K562 (cell line): Measurements from ENCODE around the gene CNOT1. TPM values are rescaled to one million over a fixed set of nuclear protein-coding genes. Genes with fewer than 3 reads are reported as not detected.

ENCODE experiments used
- ATAC-seq: fragments of 200-7000 bp; cut with Tn5 transposase; 3 replicates; pipeline ENCODE4 v1.9.1; 2020; ENCODE audit warnings: moderate library complexity
- BruUV-seq: library from RNA; stranded (reverse); fragments of 400-500 nt; replicated peaks from 2 replicates; lab custom pipeline; 2021; lab: Mats Ljungman, UMichigan
- CTCF ChIA-PET: fragments of 300-600 bp; formaldehyde crosslinking; extraction: SDS; loops from one replicate; lab custom pipeline; 2021; ENCODE audit warnings: low intra/inter-chr PET ratio; lab: Yijun Ruan, JAX
- POLR2A ChIA-PET: fragments of 300-600, 350-650 bp; sonication (Branson Sonifier 250); formaldehyde crosslinking; extraction: SDS; loops from one replicate; lab custom pipeline; 2021; ENCODE audit warnings: antibody characterized with exemption, inconsistent platforms; lab: Yijun Ruan, JAX
- DNase-seq, 4 experiments: peaks; one replicate each; pipeline versions ENCODE4 v3.0.0 to v3.0.0-alpha.2; 2011 to 2018; ENCODE audit warnings: low spot score in 3 of 4, mixed read lengths in 3 of 4; ENCODE audit errors: extremely low read depth in 1 of 4
- FAIRE-seq: peaks from 2 replicates; lab custom pipeline; 2011; peaks lifted over from hg19 to GRCh38; lab: Jason Lieb, UNC
- H2AFZ ChIP-seq: 2 replicates; pipeline ENCODE4 v1.6.0; 2011; ENCODE audit warnings: low read depth, low read length, control low read depth, inconsistent platforms
- H3K27ac ChIP-seq: fragments of 200-600 bp; 3 replicates; pipeline ENCODE4 v1.8.0; 2011; ENCODE audit warnings: low read depth, mild to moderate bottlenecking, control low read depth, inconsistent platforms, low read length, moderate library complexity, mixed read lengths; ENCODE audit errors: extremely low read depth
- H3K27me3 ChIP-seq, 2 experiments: fragments of 300-600 bp in 1 of 2; 2 replicates in 1 of 2; 3 replicates in 1 of 2; pipeline versions ENCODE4 v1.6.0 to v1.8.0; 2011; ENCODE audit warnings: inconsistent platforms in 2 of 2, low read length in 2 of 2, mild to moderate bottlenecking in 1 of 2, mixed read lengths in 1 of 2, moderate library complexity in 1 of 2; ENCODE audit not compliant: control insufficient read depth in 2 of 2, insufficient read depth in 2 of 2
- H3K36me3 ChIP-seq: fragments of 300-600 bp; 3 replicates; pipeline ENCODE4 v1.8.0; 2011; ENCODE audit warnings: mild to moderate bottlenecking, low read length, inconsistent platforms; ENCODE audit not compliant: control insufficient read depth, insufficient read depth
- H3K4me1 ChIP-seq, 2 experiments: fragments of 200-600 bp in 1 of 2; replicated peaks in 1 of 2; 2 replicates in 1 of 2; 3 replicates in 1 of 2; pipeline versions ENCODE4 v1.5.1 to v1.8.0; 2011; ENCODE audit warnings: inconsistent platforms in 2 of 2, low read length in 2 of 2, mild to moderate bottlenecking in 1 of 2, mixed read lengths in 1 of 2, moderate library complexity in 1 of 2; ENCODE audit not compliant: control insufficient read depth in 2 of 2, insufficient read depth in 2 of 2
- H3K4me2 ChIP-seq: 2 replicates; pipeline ENCODE4 v1.6.1; 2011; ENCODE audit warnings: low read length, control low read depth, inconsistent platforms, mixed read lengths; ENCODE audit not compliant: insufficient read depth
- H3K4me3 ChIP-seq: fragments of 200-600 bp; sonication (generic), shearing (Covaris generic); 2 replicates; pipeline ENCODE4 v1.5.1; 2016; ENCODE audit warnings: control low read depth, inconsistent platforms
- H3K79me2 ChIP-seq: fragments of 200-600 bp; 3 replicates; pipeline ENCODE4 v1.8.0; 2011; ENCODE audit warnings: low read length, inconsistent platforms; ENCODE audit not compliant: control insufficient read depth, insufficient read depth
- H3K9ac ChIP-seq, 2 experiments: 2 replicates each; pipeline versions ENCODE4 v1.6.0 to v1.6.1; 2011; ENCODE audit warnings: low read depth in 2 of 2, low read length in 2 of 2, control low read depth in 1 of 2, inconsistent platforms in 1 of 2, mild to moderate bottlenecking in 1 of 2, mixed read lengths in 1 of 2; ENCODE audit not compliant: insufficient read depth in 1 of 2
- H3K9me1 ChIP-seq: one replicate; pipeline ENCODE4 v1.6.0; 2011; ENCODE audit warnings: inconsistent platforms, mild to moderate bottlenecking, low read length, moderate library complexity; ENCODE audit not compliant: control insufficient read depth, insufficient read depth
- H3K9me3 ChIP-seq: replicated peaks from 2 replicates; pipeline ENCODE4 v1.5.1; 2011; ENCODE audit warnings: low read depth, low read length, inconsistent platforms; ENCODE audit not compliant: control insufficient read depth, insufficient read depth
- H4K20me1 ChIP-seq: replicated peaks from 2 replicates; pipeline ENCODE4 v1.6.1; 2011; ENCODE audit warnings: low read length, inconsistent platforms, mixed read lengths; ENCODE audit not compliant: control insufficient read depth, insufficient read depth
- HLTF ChIP-seq: fragments of 450-650 bp; IDR thresholded peaks from 2 replicates; pipeline ENCODE4 v1.6.1; 2016
- MED1 ChIP-seq: sonication (generic); formaldehyde crosslinking; IDR thresholded peaks from 2 replicates; pipeline ENCODE4 v1.8.1; 2023; ENCODE audit warnings: missing genetic modification reagents, borderline replicate concordance
- MNT ChIP-seq, 2 experiments: fragments of 450-650 bp; conservative IDR thresholded peaks; 2 replicates each; pipeline ENCODE4 v1.6.1; 2017; ENCODE audit warnings: mild to moderate bottlenecking in 2 of 2, moderate library complexity in 2 of 2
- RAD21 ChIP-seq, 2 experiments: fragments of 250-450 bp in 1 of 2; fragments of 450-650 bp in 1 of 2; sonication (Bioruptor Pico) in 1 of 2; formaldehyde crosslinking in 1 of 2; IDR thresholded peaks in 1 of 2; conservative IDR thresholded peaks in 1 of 2; 2 replicates each; pipeline versions ENCODE4 v1.4.0 to v1.8.0; 2020 to 2022; ENCODE audit warnings: mild to moderate bottlenecking in 2 of 2, moderate library complexity in 1 of 2
- RBM17 ChIP-seq: fragments of 200-400 bp; formaldehyde crosslinking; IDR thresholded peaks from 2 replicates; pipeline ENCODE4 v1.6.1; 2017; ENCODE audit warnings: low read depth, mild to moderate bottlenecking, low read length, borderline replicate concordance
- TAF1 ChIP-seq: IDR thresholded peaks from 2 replicates; pipeline ENCODE4 v1.6.1; 2011; ENCODE audit warnings: mild to moderate bottlenecking, low read length, moderate library complexity; ENCODE audit not compliant: insufficient read depth, control insufficient read depth, severe bottlenecking; ENCODE audit errors: extremely low read depth
- USF1 ChIP-seq: sonication (generic); formaldehyde crosslinking; IDR thresholded peaks from 2 replicates; pipeline ENCODE4 v1.9.0; 2022; ENCODE audit warnings: mild to moderate bottlenecking, missing genetic modification reagents
- ZNF316 ChIP-seq: fragments of 450-650 bp; IDR thresholded peaks from 2 replicates; pipeline ENCODE4 v1.6.1; 2016
- ZNF551 ChIP-seq: fragments of 250-450 bp; sonication (Bioruptor Pico); IDR thresholded peaks from 2 replicates; pipeline ENCODE4 v1.5.0; 2021; ENCODE audit warnings: mild to moderate bottlenecking, moderate library complexity
- ZZZ3 ChIP-seq: fragments of 450-650 bp; IDR thresholded peaks from 2 replicates; pipeline ENCODE4 v1.6.1; 2016; ENCODE audit warnings: antibody characterized with exemption, mild to moderate bottlenecking, moderate library complexity
- WGBS: fragments of 100-300 bp; shearing (Covaris generic); methylation state at CpG from one replicate; pipeline ENCODE4 v1.1.6; 2016; ENCODE audit warnings: low coverage, mixed read lengths; ENCODE audit not compliant: insufficient coverage; ENCODE audit errors: missing lambda C conversion rate; 5-methylcytosine and 5-hydroxymethylcytosine counted together
- in situ Hi-C: fragments of 300-500 bp; cut with MboI; formaldehyde crosslinking; loops from 4 replicates; pipeline ENCODE4 v1.15.0; 2018; ENCODE audit warnings: inconsistent platforms, mixed read lengths
- intact Hi-C: fragments of 100-400 bp; cut with micrococcal nuclease; formaldehyde crosslinking; loops from 2 replicates; pipeline ENCODE4 v1.14.2; 2022
- polyA plus RNA-seq, 8 experiments: library from polyadenylated mRNA; depleted of rRNA in 4 of 8; stranded (reverse) in 5 of 8; unstranded in 3 of 8; fragments of >200 nt; fragmentation: Nextera tagmentation in 2 of 8; fragmentation: Illumina TruSeq in 1 of 8; extraction: Ambion mirVana in 2 of 8; extraction: Trizol in 1 of 8; gene quantifications; 2 replicates each; pipeline versions ENCODE4 v1.2.1 to v1.2.3, GENCODE V29; 2011 to 2014; ENCODE audit warnings: inconsistent platforms in 1 of 8, missing spikeins in 1 of 8
- total RNA-seq, 7 experiments: library from RNA; depleted of rRNA in 6 of 7; stranded (reverse); fragments of >200 nt in 6 of 7; fragmentation: Illumina TruSeq in 2 of 7; extraction: Trizol in 2 of 7; gene quantifications; 2 replicates each; pipeline versions ENCODE4 v1.2.1 to v1.2.3, GENCODE V29; 2011 to 2021; ENCODE audit warnings: low replicate concordance in 1 of 7
- TF ChIP-seq, protein P1 (sequence below): fragments of 450-650 bp; IDR thresholded peaks from 2 replicates; pipeline ENCODE4 v1.6.1; 2017; ENCODE audit warnings: antibody characterized with exemption, mild to moderate bottlenecking

Gene CNOT1
- total and polyA plus RNA-seq, 9 of the 15 experiments (the other 6 are each of a cell fraction or from before 2014, with no cell fraction given) = 110 to 270 (median 220) TPM

DNA sequence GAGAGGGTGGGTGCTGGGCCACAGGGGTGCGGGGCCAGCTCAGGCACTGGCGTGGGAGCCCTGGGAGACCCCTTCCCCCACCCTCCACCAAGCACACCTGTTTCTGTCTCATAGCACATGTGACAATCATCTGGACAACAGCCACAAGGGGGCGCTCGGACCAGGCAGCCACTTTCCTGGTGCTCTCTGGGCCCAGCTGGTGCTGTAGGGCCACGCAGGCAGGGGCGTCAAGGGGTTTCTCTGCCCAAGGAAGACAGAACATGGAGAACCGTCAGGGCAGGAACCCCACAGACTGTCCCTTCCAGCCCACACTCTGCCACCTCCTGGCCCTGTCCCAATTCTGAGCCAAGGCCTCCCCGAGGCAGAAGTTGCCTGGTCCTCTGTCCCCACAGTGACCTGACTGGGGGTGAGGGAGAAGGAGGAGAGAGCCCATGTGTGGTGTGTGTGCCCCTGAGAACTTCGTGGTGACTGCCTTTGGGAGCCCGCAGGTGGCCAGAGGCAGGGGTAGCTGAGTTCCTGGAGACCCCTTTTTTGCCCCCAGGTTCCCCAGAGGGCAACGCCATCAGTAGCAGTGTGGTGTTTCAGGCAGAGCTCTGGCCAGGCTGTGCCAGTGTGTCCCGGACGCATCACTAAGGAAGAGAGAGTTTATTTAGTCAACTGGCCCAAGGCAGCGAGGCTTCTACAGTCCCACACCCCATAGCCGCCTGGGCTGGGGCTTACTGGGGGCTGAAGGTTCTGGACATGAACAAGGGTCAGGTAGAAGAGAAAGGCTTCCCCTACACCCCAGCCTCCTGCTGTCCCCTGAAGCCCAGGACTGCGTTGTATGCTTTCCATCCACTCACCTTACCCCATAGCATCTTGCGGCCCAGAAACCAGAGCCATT lies 117.5 kb downstream of the CNOT1 start:
- H3K79me2 ChIP-seq = peaks cover 30% of the 10 kb centered on the region
- ChIA-PET POLR2A (interaction anchor here (0.7 kb wide), 1 partner anchor 54 kb away, joined by 3 read pairs; no protein-coding TSS in a partner anchor), CTCF (interaction anchor here (0.6 to 2.5 kb wide), 5 partner anchors 126 to 244 kb away, joined by 3 to 15 read pairs (median 5); no protein-coding TSS in a partner anchor)
- intact Hi-C loops (loop anchor here (1.0 to 2.0 kb wide), 3 partner anchors 123 to 244 kb away; no protein-coding TSS in a partner anchor), in situ Hi-C loops (no loop called here)
- H4K20me1 ChIP-seq = peaks cover 11% of the 10 kb centered on the region
- H3K27ac ChIP-seq = no peak overlapping the region
- WGBS = 38% methylated on average over 14 of the region's 17 CpGs
- no peaks in the 10 kb centered on the region for H3K27me3 ChIP-seq
- no peaks in the 10 kb centered on the region for H3K9me1 ChIP-seq
- H3K4me1 ChIP-seq = peaks cover 4 to 54% of the 10 kb centered on the region in 2 experiments; a peak in 4 of 5 replicates
- DNase-seq (peak; percentile 58 to 89 (median 64)), ATAC-seq (peak; percentile 64), FAIRE-seq (peak; percentile 80)
- peak overlapping the region in 1 of 2 experiments; percentile 74; a peak in 2 of 4 replicates for H3K9ac ChIP-seq
- H3K4me2 ChIP-seq = no peak overlapping the region
- peaks cover 9% of the 10 kb centered on the region for H3K36me3 ChIP-seq
- H3K9me3 ChIP-seq = no peaks in the 10 kb centered on the region
- H3K4me3 ChIP-seq = no peak overlapping the region
- 0 out of 2 replicates have a peak overlapping the region, but pooled peaks have one; percentile 18 for H2AFZ ChIP-seq
- BruUV-seq = no TSS peak
- TF ChIP-seq, protein P1, sequence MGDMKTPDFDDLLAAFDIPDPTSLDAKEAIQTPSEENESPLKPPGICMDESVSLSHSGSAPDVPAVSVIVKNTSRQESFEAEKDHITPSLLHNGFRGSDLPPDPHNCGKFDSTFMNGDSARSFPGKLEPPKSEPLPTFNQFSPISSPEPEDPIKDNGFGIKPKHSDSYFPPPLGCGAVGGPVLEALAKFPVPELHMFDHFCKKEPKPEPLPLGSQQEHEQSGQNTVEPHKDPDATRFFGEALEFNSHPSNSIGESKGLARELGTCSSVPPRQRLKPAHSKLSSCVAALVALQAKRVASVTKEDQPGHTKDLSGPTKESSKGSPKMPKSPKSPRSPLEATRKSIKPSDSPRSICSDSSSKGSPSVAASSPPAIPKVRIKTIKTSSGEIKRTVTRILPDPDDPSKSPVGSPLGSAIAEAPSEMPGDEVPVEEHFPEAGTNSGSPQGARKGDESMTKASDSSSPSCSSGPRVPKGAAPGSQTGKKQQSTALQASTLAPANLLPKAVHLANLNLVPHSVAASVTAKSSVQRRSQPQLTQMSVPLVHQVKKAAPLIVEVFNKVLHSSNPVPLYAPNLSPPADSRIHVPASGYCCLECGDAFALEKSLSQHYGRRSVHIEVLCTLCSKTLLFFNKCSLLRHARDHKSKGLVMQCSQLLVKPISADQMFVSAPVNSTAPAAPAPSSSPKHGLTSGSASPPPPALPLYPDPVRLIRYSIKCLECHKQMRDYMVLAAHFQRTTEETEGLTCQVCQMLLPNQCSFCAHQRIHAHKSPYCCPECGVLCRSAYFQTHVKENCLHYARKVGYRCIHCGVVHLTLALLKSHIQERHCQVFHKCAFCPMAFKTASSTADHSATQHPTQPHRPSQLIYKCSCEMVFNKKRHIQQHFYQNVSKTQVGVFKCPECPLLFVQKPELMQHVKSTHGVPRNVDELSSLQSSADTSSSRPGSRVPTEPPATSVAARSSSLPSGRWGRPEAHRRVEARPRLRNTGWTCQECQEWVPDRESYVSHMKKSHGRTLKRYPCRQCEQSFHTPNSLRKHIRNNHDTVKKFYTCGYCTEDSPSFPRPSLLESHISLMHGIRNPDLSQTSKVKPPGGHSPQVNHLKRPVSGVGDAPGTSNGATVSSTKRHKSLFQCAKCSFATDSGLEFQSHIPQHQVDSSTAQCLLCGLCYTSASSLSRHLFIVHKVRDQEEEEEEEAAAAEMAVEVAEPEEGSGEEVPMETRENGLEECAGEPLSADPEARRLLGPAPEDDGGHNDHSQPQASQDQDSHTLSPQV = no peak
- no peak for TF ChIP-seq ZNF316
- peak; percentile 60 to 75 for TF ChIP-seq RAD21 (CRISPR knock-in tag; conservative IDR thresholded peaks at IDR 0.05 in 1 of 2, IDR thresholded peaks at IDR 0.05 in 1 of 2)
- TF ChIP-seq TAF1 = no peak
- peak; percentile 57; the same call in 1 of the 2 replicates for TF ChIP-seq USF1 (CRISPR knock-in tag)
- no peak for TF ChIP-seq ZNF551 (CRISPR knock-in tag)
- no peak for TF ChIP-seq ZZZ3
- peak; percentile 16 to 57; a peak in 2 of 4 replicates for TF ChIP-seq MNT (conservative IDR thresholded peaks at IDR 0.05)
- TF ChIP-seq MED1 (CRISPR knock-in tag) = no peak
- TF ChIP-seq RBM17 = no peak
- TF ChIP-seq HLTF = no peak
